ENCODE data around the gene COLEC11.

DNA sequence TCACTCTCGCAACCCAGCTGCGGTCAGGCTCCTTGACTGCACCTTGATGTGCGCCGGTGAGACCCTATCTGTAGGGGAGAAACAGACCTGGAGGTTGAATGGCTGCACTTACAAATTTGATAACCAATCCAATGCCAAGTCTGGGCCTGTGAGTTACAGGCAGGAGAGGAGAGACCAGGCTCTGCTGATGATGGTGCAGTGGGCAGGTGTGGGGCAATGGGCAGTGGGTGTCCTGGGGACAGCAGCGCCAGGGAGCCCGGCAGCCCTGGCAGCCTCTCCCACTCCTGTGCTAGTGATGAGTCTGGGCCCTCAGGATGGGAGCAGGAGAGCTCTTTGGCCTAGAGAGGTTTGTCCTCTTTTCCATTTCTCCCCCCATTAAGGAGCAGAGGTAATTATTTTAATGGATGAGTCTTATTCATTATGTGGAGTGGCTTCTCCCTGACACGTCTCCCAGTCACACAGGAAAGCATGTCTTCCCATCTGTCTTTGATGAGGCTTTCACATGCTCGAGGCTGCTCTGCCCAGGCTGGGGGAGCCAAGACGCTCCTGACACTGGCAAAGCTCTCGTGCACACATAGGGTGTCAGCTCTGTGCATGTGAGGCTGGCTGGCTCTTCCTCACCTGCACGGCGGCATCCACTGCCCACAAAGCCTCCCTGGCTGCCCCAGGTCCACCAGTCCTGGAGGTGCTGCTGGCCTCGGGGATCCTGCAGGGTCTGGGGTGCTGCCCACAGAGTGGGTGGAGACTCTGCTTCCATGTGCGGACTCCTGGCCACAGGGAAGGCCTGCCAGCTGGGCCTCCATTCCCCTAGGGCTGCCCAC lies 53.1 kb downstream of the COLEC11 start:
- TF ChIP-seq, protein P1, sequence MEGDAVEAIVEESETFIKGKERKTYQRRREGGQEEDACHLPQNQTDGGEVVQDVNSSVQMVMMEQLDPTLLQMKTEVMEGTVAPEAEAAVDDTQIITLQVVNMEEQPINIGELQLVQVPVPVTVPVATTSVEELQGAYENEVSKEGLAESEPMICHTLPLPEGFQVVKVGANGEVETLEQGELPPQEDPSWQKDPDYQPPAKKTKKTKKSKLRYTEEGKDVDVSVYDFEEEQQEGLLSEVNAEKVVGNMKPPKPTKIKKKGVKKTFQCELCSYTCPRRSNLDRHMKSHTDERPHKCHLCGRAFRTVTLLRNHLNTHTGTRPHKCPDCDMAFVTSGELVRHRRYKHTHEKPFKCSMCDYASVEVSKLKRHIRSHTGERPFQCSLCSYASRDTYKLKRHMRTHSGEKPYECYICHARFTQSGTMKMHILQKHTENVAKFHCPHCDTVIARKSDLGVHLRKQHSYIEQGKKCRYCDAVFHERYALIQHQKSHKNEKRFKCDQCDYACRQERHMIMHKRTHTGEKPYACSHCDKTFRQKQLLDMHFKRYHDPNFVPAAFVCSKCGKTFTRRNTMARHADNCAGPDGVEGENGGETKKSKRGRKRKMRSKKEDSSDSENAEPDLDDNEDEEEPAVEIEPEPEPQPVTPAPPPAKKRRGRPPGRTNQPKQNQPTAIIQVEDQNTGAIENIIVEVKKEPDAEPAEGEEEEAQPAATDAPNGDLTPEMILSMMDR (IDR thresholded peaks at IDR 0.05; ENCODE audit: borderline replicate concordance, extremely low read depth, low read length, poor library complexity, severe bottlenecking): no peak
- no peak for TF ChIP-seq EZH2 (IDR thresholded peaks at IDR 0.05; ENCODE audit: borderline replicate concordance, low read depth, low read length, severe bottlenecking)

Measured in DND-41 (cell line).